Vagina (tissue), 2 donors: ENCODE results near the gene ARHGEF4. TPM values are rescaled to one million over a fixed set of nuclear protein-coding genes. Genes with fewer than 3 reads are reported as not detected.

Source experiments
- DNase-seq, 2 donors: peaks; one replicate each; pipeline ENCODE4 v3.0.0-alpha.2; 2017; ENCODE audit errors: extremely low spot score in 2 of 2
- H3K27ac ChIP-seq: fragments of 200-600 bp; sonication (generic); one replicate; pipeline ENCODE4 v1.5.1; 2019
- H3K27me3 ChIP-seq: fragments of 200-600 bp; sonication (generic); one replicate; pipeline ENCODE4 v1.5.1; 2019
- H3K36me3 ChIP-seq, 2 donors: fragments of 200-600 bp; sonication (generic); one replicate each; pipeline ENCODE4 v1.5.1; 2017 to 2019
- H3K4me1 ChIP-seq: fragments of 200-600 bp; sonication (generic); one replicate; pipeline ENCODE4 v1.5.1; 2019
- H3K4me3 ChIP-seq, 2 donors: fragments of 200-600 bp; sonication (generic); 1 replicate in 1 of 2; 2 replicates in 1 of 2; pipeline ENCODE4 v1.5.1; 2016 to 2019
- H3K9me3 ChIP-seq: fragments of 200-600 bp; sonication (generic); one replicate; pipeline ENCODE4 v1.5.1; 2019
- CTCF ChIP-seq, 3 experiments: fragments of 450-650 bp in 2 of 3; fragments of 200-600 bp in 1 of 3; sonication (generic) in 1 of 3; IDR thresholded peaks; one replicate each; pipeline ENCODE4 v1.5.1; 2017 to 2019; ENCODE audit warnings: antibody characterized with exemption in 3 of 3, mild to moderate bottlenecking in 2 of 3, moderate library complexity in 2 of 3
- POLR2A ChIP-seq, 2 donors: fragments of 450-650 bp; IDR thresholded peaks; one replicate each; pipeline ENCODE4 v1.6.1; 2017; ENCODE audit warnings: antibody characterized with exemption in 2 of 2, mild to moderate bottlenecking in 2 of 2, moderate library complexity in 2 of 2
- POLR2AphosphoS5 ChIP-seq, 2 donors: sonication (generic); formaldehyde crosslinking; IDR thresholded peaks; one replicate each; pipeline ENCODE4 v1.9.0; 2017; ENCODE audit warnings: antibody characterized with exemption in 2 of 2, mild to moderate bottlenecking in 2 of 2, low read depth in 1 of 2; ENCODE audit not compliant: insufficient read depth in 1 of 2
- intact Hi-C: fragments of 100-400 bp; cut with DNase I; formaldehyde crosslinking; loops from one replicate; pipeline ENCODE4 v1.15.1; 2023
- total RNA-seq: library from RNA; depleted of rRNA; stranded (reverse); fragments of >200 nt; gene quantifications from one replicate; pipeline ENCODE4 v1.2.3, GENCODE V29; 2016

Gene ARHGEF4
- total RNA-seq, 1 donor from 2014 or later: 116 TPM

GRCh38 chr2:131043199-131044074 lies 206.7 kb downstream of the ARHGEF4 start:
- no peak for DNase-seq
- H3K4me1 ChIP-seq: no peaks in the 10 kb centered on the region
- no peaks in the 10 kb centered on the region for H3K9me3 ChIP-seq
- H3K27ac ChIP-seq: no peak overlapping the region
- H3K36me3 ChIP-seq: peaks cover 0 to 17% of the 10 kb centered on the region in 2 donors
- intact Hi-C loops: no loop called here
- H3K4me3 ChIP-seq: no peak overlapping the region
- TF ChIP-seq CTCF (IDR thresholded peaks at IDR 0.05) (no peak), POLR2A (IDR thresholded peaks at IDR 0.05) (no peak), POLR2AphosphoS5 (IDR thresholded peaks at IDR 0.05; ENCODE audit: insufficient read depth in 1 of 2, low read depth in 1 of 2) (no peak)
- no peaks in the 10 kb centered on the region for H3K27me3 ChIP-seq

- Histone ChIP-seq H3K36me3 (peaks cover 0 to 22% of the 10 kb centered on the region in 2 donors), H3K4me3 (no peak overlapping the region), H3K27me3 (no peaks in the 10 kb centered on the region), H3K27ac (no peak overlapping the region), H3K4me1 (no peaks in the 10 kb centered on the region), H3K9me3 (no peaks in the 10 kb centered on the region)
- no peak for TF ChIP-seq CTCF (IDR thresholded peaks at IDR 0.05)
- intact Hi-C loops: no loop called here
- DNase-seq: no peak
Measured at GRCh38 chr2:131044075-131044756, 207.5 kb downstream of the ARHGEF4 start.

- DNase-seq: no peak
- peaks cover 0 to 27% of the 10 kb centered on the region in 2 donors for H3K36me3 ChIP-seq
- H3K9me3 ChIP-seq: no peaks in the 10 kb centered on the region
- H3K4me1 ChIP-seq: no peaks in the 10 kb centered on the region
- no peak overlapping the region for H3K27ac ChIP-seq
- TF ChIP-seq POLR2A (IDR thresholded peaks at IDR 0.05) (no peak), POLR2AphosphoS5 (IDR thresholded peaks at IDR 0.05; ENCODE audit: insufficient read depth in 1 of 2, low read depth in 1 of 2) (no peak), CTCF (IDR thresholded peaks at IDR 0.05) (no peak)
- H3K27me3 ChIP-seq: no peaks in the 10 kb centered on the region
- intact Hi-C loops: no loop called here
- no peak overlapping the region for H3K4me3 ChIP-seq
Measured at GRCh38 chr2:131044757-131045150, 208.0 kb downstream of the ARHGEF4 start.

GRCh38 chr2:131045286-131046027 lies 208.7 kb downstream of the ARHGEF4 start:
- Histone ChIP-seq H3K27ac (no peak overlapping the region), H3K27me3 (no peaks in the 10 kb centered on the region), H3K4me3 (no peak overlapping the region), H3K9me3 (no peaks in the 10 kb centered on the region), H3K4me1 (no peaks in the 10 kb centered on the region), H3K36me3 (peaks cover 0 to 34% of the 10 kb centered on the region in 2 donors)
- intact Hi-C loops: no loop called here
- TF ChIP-seq POLR2AphosphoS5 (IDR thresholded peaks at IDR 0.05; ENCODE audit: insufficient read depth in 1 of 2, low read depth in 1 of 2): no peak
- no peak for TF ChIP-seq CTCF (IDR thresholded peaks at IDR 0.05)
- DNase-seq: no peak
